Activated T-helper 1 cell treated with Interleukin-2 at 50 U/mL for 16 hours (primary cell): ENCODE results near the gene GMPR.
"Not testable (repeated sequence)": the region's sequence is repeated elsewhere in the genome, so short reads cannot be mapped to it uniquely, and the experiment has no call there.

Source experiments
- DNase-seq: peaks from one replicate; pipeline ENCODE4 v3.0.0-alpha.2; 2020; ENCODE audit warnings: low read depth

Gene GMPR

DNA sequence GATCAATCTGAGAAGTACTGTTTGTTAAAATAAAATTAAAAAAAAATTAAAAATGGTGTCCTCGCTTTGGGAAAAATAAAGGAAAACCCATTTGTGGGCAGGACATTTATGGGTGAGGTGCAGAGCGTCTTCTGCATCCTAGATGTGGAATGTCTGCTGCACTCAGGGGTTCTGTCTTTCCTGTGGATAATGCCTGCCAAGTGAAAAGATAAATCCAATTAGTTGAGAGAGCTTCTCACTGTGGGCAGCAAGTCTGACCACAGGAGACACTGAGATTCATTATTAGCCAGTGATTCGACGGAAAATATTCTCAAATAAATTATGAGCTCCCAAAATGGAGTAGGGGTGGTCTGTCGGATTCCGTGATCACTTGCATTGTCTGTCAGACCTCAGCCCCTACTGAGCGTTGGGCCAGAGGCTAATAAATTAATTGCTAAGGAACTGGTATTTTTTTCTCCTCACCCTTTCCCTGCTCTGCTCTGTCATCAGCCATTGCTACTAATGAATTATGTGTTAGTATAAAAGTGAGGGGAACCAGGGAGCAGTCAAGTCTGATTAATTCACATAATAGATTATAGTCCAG, 10.0 kb downstream of the GMPR start:
- DNase-seq = no peak

DNA sequence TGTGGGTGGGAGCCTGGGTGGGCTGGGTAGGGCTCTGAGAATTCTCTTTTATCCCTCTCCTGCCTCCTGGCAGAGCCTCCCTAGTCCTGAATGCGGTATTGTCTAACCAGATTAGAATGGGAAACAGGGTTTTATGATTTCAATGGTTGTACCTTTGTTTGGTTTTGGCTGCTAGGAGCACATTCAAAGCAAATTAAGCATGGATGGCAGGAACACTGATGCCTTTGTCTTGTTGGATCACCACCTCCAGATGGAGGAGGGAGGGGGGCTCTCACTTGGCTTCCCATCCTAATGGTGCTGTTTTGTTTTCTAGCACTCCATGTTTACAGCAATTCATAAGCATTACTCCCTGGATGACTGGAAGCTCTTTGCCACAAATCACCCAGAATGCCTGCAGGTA, 11.6 kb downstream of the GMPR start:
- DNase-seq = no peak

DNA sequence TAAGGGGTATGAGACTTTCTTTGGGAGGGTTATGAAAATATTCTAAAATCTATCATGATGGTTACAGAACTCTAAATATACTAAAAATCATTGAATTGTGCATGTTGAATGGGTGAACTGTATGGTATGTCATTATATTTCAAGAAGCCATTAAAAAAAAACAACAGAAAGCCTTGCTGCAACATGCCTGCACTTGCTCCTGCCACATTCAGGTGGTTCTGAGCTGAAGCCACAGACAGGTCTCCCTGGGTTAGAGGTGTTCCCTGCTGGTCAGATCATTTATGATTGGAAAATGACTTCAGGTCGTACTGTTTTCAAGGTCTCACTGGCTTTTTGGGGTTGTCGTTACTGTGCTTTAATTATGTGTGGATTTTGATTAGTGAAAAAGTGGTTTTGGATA, 13.3 kb downstream of the GMPR start:
- no peak for DNase-seq

DNA sequence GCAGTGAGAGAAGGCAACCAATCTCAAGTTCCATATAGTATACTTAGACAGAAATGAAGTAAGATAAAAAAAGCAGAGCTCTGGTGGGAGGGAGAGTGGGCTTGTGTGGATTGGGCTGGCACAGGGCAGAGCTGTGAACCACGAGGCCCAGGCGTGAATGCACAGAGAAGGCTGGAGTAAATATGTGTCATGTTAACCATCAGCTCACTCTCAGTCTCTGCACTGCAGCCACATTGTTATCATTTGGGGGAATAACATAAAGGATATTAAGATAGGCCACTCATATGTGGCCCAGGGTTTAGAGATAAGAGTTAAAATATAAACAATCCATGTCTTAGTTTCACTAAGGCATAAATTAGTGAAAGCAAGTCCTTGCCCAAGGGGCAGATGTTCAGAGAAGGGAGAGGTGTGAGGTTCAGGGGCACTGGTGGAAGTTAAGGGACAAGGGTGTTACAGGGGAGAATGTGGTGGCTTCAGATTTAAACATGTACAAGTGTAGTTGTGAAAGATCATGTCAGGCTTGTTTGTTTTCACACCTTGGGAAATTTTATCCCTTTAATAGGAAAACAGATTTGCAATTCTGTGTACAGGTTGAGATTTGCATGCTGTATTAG, 14.4 kb downstream of the GMPR start:
- no peak for DNase-seq

DNA sequence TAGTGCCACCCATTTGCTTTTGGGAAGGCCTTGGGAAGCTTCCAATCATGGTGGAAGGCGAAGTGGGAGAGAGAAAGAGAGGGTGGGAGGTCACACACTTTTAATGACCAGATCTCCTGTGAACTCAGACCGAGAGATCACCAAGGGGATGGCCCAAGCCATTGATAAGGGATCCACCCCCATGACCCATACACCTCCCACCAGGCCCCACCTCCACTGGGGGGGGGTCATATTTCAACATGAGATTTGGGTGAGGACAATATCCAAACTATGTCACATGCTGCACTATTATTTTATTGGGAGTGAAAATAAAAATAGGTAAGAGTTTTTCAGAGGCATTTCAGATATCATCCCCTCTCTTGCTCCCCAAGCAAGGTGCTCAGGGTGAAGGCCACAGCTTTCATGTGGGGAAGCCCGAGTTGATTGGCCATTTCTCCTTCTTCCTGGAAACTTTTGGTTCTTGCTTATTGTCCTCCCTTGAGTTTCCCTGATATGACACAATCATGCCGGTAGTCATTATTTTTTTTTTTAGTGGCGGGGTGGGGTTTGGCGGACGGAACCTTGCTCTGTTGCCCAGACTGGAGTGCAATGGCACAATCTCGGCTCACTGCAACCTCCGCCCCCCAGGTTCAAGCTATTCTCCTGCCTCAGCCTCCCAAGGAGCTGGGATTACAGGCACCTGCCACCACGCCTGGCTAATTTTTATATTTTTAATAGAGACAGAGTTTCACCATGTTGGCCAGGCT, 15.2 kb downstream of the GMPR start:
- no peak for DNase-seq

DNA sequence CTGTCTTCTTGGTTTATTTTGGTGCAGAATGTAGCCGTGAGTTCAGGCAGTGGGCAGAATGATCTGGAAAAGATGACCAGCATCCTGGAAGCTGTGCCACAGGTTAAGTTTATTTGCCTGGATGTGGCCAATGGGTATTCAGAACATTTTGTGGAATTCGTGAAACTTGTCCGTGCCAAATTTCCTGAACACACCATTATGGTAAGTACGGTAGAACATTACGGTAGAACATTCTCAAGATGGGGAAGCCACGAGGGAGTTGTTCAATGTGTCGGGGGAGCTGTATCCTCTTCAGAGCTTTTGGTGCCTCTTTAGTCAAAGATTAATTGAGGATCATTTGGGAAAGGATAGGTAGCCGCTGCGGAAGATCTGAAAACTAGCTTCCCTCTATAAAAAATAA, 16.1 kb downstream of the GMPR start:
- DNase-seq = no peak

DNA sequence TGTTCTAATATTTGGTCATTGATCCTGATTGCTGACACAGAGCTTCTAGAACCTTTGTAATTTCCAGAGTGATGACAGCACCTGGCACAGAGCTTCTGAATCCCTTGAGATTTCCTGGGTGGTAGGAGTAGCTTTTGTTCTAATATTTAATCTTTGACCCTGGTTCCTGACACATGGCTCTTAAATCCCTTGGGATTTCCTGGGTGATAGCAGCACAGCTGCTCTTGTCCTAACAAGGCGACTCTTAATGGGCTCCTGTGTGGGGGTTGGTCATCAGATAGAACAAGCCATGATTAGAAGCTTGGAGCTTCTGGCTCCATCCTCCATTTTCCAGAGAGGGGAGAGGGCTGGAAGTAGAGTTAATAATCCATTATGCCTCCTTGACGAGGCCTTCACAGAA, 18.4 kb downstream of the GMPR start:
- DNase-seq = no peak

DNA sequence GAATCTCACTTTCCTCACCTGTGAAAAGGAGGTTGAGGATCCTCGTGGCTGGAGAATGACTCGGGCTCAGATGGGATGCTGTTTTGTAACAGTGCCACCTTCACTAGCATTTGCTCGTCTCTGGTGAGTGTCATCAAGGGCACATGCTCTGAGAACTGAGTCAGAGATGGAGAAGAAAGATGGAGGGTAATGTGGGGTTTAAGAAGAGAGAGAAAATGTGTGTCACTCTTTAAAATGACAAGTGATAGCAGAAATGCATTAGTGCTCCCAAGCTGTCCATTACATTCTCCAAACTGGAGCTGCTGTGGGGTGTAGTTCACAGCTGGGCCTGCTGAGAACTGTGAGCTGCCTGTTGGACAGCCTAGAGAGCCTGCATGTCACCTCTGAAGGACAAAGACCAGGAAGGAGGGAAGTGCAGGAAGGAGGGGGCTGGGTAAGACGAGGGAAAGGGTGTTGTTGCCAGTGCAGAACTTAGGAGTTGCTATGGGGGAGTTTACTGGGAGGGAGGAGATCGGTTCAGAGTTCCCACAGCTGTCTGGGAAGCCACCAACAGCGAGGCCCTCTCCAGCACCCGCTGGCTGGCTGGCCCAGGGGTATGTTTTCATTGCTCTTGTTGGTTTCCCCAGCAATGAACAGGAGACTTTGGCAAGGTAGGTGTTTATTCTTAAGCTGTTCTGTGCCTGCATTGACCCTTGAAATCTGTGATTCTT, 19.8 kb downstream of the GMPR start:
- DNase-seq = no peak

DNA sequence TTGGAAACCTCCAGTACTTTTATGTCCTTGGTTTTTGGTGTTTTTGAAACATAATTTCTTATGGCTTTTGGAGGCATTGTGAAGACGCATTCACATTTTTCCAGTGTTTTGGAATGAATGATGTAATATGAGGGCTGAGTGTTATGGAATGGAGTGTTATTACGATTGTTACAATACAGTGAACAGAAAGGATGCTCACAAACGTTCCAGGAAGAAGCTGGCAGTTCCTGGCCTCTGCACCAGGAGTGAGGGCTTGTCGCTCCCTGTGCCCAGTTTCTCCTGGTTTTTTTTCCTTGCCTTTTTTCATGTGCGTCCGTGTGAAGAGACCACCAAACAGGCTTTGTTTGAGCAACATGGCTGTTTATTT, 20.3 kb downstream of the GMPR start:
- DNase-seq = no peak

DNA sequence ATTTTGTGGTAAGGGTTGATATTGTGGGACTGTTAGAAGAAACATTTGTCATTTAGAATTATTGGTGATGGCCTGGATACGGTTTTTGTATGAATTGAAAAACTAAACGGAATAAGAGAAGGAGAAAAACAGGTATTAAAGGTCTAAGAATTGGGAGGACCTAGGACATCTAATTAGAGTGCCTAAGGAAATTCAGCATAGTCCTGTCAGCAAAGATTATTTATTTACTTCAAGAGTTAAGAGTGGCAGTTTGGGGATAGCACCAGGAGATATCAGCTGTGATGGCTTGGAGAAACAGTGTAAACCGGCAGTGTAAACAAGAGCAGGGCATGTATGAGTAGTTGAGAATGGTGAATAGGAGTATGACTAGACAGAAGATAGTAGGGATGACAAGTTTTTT, 21.2 kb downstream of the GMPR start:
- not testable (repeated sequence) for DNase-seq

DNA sequence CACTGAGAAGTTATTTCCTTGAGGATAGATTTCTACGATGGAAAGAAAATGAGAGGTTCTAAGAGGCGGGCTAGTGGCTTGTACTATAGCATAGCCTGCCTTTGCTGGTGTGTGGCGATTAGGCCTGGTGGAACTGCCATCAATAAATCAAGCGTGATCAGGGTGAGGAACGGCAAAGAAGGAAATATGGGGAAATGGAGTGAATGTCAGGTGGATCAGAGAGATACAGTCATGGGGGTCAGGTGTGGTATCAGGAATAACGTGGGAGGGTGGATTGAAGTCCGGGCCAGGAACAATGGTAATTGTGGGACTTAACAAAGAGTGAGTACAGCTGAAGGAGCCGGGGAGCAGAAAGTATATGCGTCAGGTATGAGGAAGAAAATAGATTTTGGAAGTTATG, 22.2 kb downstream of the GMPR start:
- not testable (repeated sequence) for DNase-seq

DNA sequence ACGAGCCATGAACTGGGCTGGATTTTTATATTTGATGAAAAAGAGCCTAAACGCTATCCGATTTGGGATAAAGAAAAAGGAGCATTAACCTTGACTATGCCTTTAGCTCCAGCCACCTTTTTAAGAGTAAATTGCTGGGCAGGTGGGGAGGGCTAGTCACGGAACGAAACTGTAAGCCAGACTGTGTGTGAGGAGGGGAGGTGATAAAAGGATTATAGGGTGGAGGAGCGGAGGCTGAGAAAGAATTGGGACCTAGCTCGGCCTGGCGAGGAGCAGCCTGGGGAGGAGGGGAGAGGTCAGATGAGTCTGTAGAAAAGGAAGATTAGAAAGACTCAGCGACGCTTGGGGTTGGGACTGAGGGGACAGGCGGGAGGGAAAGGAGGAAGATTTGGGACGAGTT, 24.4 kb downstream of the GMPR start:
- not testable (repeated sequence) for DNase-seq

DNA sequence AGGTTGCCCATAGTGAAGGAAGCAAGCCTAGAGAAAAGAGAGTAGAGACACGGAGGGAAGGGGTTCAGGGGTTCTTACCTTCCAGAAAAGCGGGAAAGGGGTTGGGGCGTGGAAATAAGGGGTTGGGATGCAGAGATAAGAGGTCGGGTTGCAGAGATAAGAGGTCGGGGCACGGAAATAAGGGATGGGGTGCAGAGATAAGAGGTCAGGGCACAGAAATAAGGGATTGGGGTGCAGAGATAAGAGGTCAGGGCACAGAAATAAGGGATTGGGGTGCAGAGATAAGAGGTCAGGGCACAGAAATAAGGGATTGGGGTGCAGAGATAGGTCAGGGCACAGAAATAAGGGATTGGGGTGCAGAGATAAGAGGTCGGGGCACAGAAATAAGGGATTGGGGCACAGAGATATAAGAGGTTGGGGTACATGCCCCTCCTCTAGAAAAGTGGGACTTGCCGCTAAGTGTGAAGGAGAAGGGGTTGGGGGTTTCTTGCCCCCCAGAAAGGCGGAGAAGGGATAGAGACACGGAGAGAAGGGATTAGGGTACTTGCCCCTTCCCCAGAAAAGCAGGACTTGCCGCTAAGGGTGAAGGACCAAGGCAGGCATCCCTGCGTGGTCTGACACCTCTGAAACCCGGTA, 25.2 kb downstream of the GMPR start:
- DNase-seq = not testable (repeated sequence)

DNA sequence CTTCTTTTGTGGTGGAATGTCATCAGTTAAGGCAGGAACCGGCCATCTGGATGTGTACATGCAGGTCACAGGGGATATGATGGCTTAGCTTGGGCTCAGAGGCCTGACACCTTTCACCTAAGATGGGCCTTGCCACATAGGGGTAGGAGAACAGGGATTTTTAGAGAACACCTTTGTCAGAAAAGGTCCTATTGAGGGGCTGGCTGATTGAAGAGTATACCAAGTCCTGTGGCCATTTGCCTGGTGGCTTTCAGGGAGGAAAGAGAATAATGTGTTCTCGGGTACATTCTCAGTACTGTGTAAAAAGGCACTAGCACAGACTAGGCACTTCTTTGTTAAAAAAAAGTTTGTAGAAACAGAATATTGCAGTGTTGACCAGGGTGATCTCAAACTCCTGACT, 26.4 kb downstream of the GMPR start:
- no peak for DNase-seq

DNA sequence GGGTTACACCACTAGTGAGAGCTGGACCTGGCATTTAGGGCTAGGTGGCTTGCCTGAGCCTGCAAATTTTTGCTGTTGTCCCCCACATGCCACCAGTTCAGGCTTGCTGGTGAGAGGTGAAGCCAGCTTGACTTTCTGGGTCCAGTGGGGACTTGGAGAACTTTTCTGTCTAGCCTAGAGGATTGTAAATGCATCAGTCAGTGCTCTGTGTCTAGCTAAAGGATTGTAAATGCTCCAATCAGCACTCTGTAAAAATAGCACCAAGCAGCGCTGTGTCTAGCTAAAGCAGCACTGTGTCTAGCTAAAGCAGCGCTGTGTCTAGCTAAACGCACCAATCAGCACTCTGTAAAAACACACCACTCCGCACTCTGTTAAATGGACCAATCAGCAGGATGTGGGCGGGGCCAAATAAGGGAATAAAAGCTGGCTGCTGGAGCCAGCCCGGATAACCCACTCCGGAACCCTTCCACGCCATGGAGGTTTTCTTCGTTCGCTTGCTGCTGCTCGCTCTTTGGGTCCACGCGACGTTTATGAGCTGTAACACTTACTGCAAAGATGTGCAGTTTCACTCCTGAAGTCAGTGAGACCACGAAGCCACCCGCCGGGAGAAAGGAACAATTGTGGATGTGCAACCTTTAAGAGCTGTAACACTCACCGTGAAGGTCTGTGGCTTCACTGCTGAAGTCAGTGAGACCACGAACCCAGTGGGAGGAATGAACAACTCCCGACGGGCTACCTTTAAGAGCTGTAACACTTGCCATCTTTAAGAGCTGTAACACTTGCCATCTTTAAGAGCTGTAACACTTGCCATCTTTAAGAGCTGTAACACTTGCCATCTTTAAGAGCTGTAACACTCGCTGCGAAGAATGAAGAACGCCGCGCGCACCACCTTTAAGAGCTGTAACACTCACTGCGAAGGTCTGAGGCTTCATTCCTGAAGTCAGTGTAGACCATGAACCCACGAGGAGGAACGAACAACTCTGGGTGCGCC, 27.3 kb downstream of the GMPR start:
- no peak for DNase-seq

DNA sequence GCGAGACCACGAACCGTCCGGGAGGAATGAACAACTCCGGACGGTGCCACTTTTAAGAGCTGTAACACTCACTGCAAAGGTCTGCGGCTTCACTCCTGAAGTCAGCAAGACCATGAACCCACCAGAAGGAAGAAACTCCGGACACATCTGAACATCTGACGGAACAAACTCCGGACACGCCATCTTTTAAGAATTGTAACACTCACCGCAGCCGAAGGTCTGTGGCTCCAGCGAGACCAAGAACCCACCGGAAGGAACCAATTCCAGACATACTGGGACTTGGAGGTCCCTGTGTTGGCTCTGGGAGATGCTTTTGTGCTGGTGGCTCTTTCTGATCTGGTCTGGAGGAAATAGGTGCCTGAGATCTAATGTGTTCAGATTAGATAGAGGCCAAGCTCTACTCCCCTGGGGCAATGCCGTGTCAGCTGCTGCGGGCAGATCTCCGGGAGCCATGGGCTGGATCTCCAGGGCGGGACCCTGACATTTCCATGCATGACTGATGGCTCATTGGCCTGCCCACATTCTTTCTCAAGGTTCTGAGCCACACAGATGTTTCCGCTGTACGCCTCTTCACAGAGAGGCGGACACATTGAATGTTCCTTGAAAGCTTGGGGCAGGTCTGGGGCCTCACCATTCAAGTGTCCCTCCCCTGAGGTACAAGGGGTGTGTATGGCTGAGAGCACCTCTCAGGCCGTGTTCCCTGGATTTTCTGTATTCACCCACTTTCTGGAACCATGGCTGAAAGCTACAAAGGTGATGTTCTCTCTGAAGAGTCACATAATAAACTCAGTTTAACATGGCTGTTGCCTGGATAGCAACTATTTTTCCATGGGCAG, 29.3 kb downstream of the GMPR start:
- DNase-seq = no peak

DNA sequence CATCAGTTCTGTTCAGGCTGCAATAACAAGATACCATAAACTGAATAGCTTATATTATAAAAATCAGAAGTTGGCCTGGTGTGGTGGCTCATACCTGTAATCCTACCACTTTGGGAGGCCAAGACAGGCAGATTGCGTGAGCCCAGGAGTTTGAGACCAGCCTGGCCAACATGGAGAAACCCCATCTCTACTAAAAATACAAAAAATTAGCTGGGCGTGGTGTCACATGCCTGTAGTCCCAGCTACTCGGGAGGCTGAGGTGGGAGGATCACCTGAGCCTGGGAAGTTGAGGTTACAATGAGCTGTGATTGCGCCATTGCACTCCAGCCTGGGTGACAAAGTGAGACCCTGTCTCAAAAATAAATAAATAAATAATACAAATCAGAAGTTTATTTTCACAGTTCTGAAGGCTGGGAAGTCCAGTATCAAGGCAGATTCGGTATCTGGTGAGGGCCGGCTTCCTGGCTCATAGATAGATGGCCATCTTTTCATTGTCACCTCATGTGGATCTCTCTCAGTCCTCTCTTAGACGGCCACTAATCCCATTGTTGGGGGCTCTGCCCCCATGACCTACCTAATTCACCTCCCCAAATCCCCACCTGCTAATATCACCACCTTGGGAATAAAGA, 31.2 kb downstream of the GMPR start:
- not testable (repeated sequence) for DNase-seq

DNA sequence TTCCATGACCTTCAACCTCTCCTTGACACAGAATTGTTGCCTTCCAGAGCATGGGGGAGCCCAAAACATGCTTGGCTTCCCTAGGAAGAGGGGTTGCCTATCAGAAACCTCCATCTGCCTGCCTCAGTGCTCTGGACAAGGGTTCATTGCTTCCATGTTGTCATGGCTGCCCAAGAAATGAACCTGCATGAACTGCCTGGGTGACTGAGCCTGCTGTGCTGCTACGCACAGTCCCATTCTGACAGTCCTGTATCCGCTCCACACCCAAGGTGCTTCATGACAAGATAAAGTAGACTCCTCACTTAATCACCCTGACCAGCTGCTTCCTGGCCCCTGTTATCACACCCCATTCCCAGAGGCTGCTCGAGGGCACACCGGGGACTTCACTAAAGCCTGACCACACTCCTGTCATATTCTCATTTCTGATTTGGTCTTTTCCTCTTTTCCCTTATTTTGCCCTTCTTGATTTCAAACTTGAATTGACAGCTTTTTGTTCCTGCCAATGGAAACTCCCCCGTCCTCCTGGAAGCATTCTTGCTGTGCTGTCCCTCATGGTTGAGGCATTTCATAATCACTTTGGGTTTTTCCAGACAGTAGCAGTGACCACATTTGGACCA, 31.9 kb downstream of the GMPR start:
- no peak for DNase-seq

DNA sequence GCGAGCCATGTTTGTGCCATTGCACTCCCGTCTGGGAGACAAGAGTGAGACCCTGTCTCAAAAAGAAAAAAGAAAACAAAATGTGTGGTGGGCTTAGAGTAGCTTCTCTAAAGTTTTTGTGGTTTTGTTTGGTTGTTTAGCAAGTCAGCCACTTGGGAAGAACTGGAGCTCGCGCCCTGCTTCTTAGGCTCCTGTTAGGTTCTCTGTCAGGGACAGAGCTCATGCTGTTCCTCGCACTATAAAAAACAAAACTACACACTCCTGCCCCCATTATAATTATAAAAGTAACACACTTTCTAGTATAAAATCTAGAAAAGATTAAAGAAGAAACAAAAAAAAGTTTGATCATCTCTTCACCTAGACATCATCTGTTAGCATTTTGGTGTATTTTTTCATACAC, 33.0 kb downstream of the GMPR start:
- no peak for DNase-seq

DNA sequence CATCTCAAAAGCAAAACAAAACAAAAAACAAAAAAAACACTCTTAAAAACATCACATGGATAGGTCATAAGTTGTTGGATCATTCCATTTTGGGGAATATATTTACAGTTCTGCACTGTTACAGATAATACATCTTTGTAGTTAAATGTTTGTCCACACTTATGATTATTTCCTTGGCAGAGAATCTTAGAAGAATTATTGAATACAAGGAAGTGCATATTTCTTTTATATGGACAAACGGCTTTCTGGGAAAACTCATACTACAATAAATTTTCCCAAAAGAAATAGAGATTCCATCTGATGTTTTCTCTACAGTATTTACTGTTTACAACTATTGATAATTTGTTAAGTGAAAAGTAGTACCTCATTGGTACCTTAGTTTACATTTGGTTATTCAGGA, 33.8 kb downstream of the GMPR start:
- DNase-seq = no peak
